SK-N-SH (cell line): Measurements from ENCODE around the gene TAS1R1. TPM values are rescaled to one million over a fixed set of nuclear protein-coding genes. Genes with fewer than 3 reads are reported as not detected.

Experiments used
- CTCF ChIA-PET: fragments of 300-600, 350-600 bp; formaldehyde crosslinking; extraction: SDS; loops from one replicate; lab custom pipeline; 2021; lab: Yijun Ruan, JAX
- POLR2A ChIA-PET: fragments of 350-600 bp; sonication (Branson Sonifier 250); formaldehyde crosslinking; extraction: SDS; loops from one replicate; lab custom pipeline; 2020; ENCODE audit warnings: antibody characterized with exemption, inconsistent platforms; lab: Yijun Ruan, JAX
- DNase-seq: peaks from one replicate; pipeline ENCODE4 v3.0.0; 2012
- H2AFZ ChIP-seq: fragments of 200-600 bp; sonication (generic); 2 replicates; pipeline ENCODE4 v1.8.1; 2016; ENCODE audit warnings: antibody characterized with exemption, mild to moderate bottlenecking, low read depth
- H3F3A ChIP-seq: fragments of 200-600 bp; sonication (generic); replicated peaks from 2 replicates; pipeline ENCODE3; 2016; ENCODE audit warnings: antibody characterized with exemption, mild to moderate bottlenecking; ENCODE audit not compliant: insufficient read depth
- H3K27ac ChIP-seq, 2 experiments: fragments of 200-500 bp in 1 of 2; fragments of 200-600 bp in 1 of 2; sonication (Bioruptor generic) in 1 of 2; sonication (generic), shearing (Covaris generic) in 1 of 2; 2 replicates each; pipeline versions ENCODE4 v1.5.1 to v1.6.1; 2014 to 2016; ENCODE audit warnings: low read depth in 2 of 2, inconsistent platforms in 1 of 2, low read length in 1 of 2, mild to moderate bottlenecking in 1 of 2, mixed read lengths in 1 of 2
- H3K27me3 ChIP-seq: fragments of 200-600 bp; sonication (generic), shearing (Covaris generic); 2 replicates; pipeline ENCODE4 v1.6.1; 2016; ENCODE audit warnings: mixed run types; ENCODE audit not compliant: insufficient read depth
- H3K36me3 ChIP-seq, 2 experiments: fragments of 200-500 bp in 1 of 2; fragments of 200-600 bp in 1 of 2; sonication (Bioruptor generic) in 1 of 2; sonication (generic) in 1 of 2; replicated peaks in 1 of 2; 2 replicates each; pipeline versions ENCODE3 to v1.5.1; 2014 to 2016; ENCODE audit warnings: low read length in 1 of 2, mild to moderate bottlenecking in 1 of 2; ENCODE audit not compliant: insufficient read depth in 2 of 2, control insufficient read depth in 1 of 2
- H3K4me1 ChIP-seq, 2 experiments: fragments of 200-500 bp in 1 of 2; fragments of 200-600 bp in 1 of 2; sonication (Bioruptor generic) in 1 of 2; sonication (generic), shearing (Covaris generic) in 1 of 2; 2 replicates each; pipeline versions ENCODE4 v1.5.1 to v1.6.1; 2014 to 2016; ENCODE audit warnings: low read depth in 1 of 2, low read length in 1 of 2, mixed run types in 1 of 2; ENCODE audit not compliant: insufficient read depth in 2 of 2, control insufficient read depth in 1 of 2
- H3K4me2 ChIP-seq: fragments of 200-600 bp; sonication (generic), shearing (Covaris generic); 2 replicates; pipeline ENCODE4 v1.6.1; 2017; ENCODE audit warnings: mixed run types
- H3K4me3 ChIP-seq, 2 experiments: fragments of 200-500 bp in 1 of 2; fragments of 200-600 bp in 1 of 2; sonication (Bioruptor generic) in 1 of 2; sonication (generic), shearing (Covaris generic) in 1 of 2; 2 replicates each; pipeline versions ENCODE4 v1.5.1 to v1.8.1; 2014 to 2016; ENCODE audit warnings: low read depth in 2 of 2, inconsistent platforms in 1 of 2, low read length in 1 of 2, mild to moderate bottlenecking in 1 of 2, mixed read lengths in 1 of 2, moderate library complexity in 1 of 2
- H3K79me2 ChIP-seq: fragments of 200-600 bp; sonication (generic); 2 replicates; pipeline ENCODE4 v1.8.1; 2017; ENCODE audit warnings: mild to moderate bottlenecking; ENCODE audit not compliant: insufficient read depth
- H3K9ac ChIP-seq: fragments of 200-600 bp; sonication (generic); 2 replicates; pipeline ENCODE4 v1.6.1; 2017; ENCODE audit warnings: mixed run types
- H3K9me2 ChIP-seq: fragments of 200-600 bp; sonication (generic); 2 replicates; pipeline ENCODE4 v1.6.1; 2017; ENCODE audit warnings: mixed run types
- H3K9me3 ChIP-seq: fragments of 200-600 bp; sonication (generic); 2 replicates; pipeline ENCODE4 v1.6.1; 2017; ENCODE audit warnings: mixed run types, mild to moderate bottlenecking, moderate library complexity
- H4K20me1 ChIP-seq: fragments of 200-600 bp; sonication (generic); 2 replicates; pipeline ENCODE4 v1.6.1; 2017; ENCODE audit warnings: mild to moderate bottlenecking, mixed run types; ENCODE audit not compliant: insufficient read depth
- ELF1 ChIP-seq: IDR thresholded peaks from 2 replicates; pipeline ENCODE4 v1.4.0; 2012
- EZH2phosphoT487 ChIP-seq: fragments of 200-600 bp; sonication (generic); IDR thresholded peaks from 2 replicates; pipeline ENCODE4 v1.6.1; 2017; ENCODE audit warnings: low read depth, mixed run types, mild to moderate bottlenecking, antibody characterized with exemption, moderate library complexity, borderline replicate concordance
- GATA2 ChIP-seq: sonication (generic); formaldehyde crosslinking; IDR thresholded peaks from 2 replicates; pipeline ENCODE4 v1.5.0; 2020; ENCODE audit warnings: mild to moderate bottlenecking, missing genetic modification reagents
- IRF3 ChIP-seq: fragments of 150-350 bp; IDR thresholded peaks from 2 replicates; pipeline ENCODE4 v1.6.1; 2016; ENCODE audit warnings: mild to moderate bottlenecking, low read depth, low read length
- NFIC ChIP-seq: IDR thresholded peaks from 2 replicates; pipeline ENCODE4 v1.4.0; 2012; ENCODE audit warnings: borderline replicate concordance
- RFX5 ChIP-seq: IDR thresholded peaks from 2 replicates; pipeline ENCODE4 v1.6.1; 2012; ENCODE audit warnings: mild to moderate bottlenecking, improper control_type of control experiment, low read length
- WGBS: methylation state at CpG from one replicate; pipeline ENCODE4 v1.1.6; 2017; ENCODE audit warnings: low lambda C conversion rate; 5-methylcytosine and 5-hydroxymethylcytosine counted together
- polyA plus RNA-seq, 3 experiments: library from polyadenylated mRNA; depleted of rRNA; stranded (reverse); fragments of >200 nt; gene quantifications; 2 replicates each; pipeline ENCODE4 v1.2.3, GENCODE V29; 2012
- small RNA-seq, 7 experiments: library from RNA; depleted of rRNA; stranded (forward); fragments of <200 nt; gene quantifications; one replicate each; pipeline ENCODE3, GENCODE V24; 2012

The TAS1R1 gene
- polyA plus RNA-seq, 1 of the 3 experiments (the other 2 are of a cell fraction) = not detected

- peaks cover 0 to 5% of the 10 kb centered on the region in 2 experiments; a peak in 1 of 4 replicates for H3K4me1 ChIP-seq
- H3K4me3 ChIP-seq = no peak overlapping the region
- H3K9me3 ChIP-seq = no peaks in the 10 kb centered on the region
- 98% methylated on average over 5 of the region's 12 CpGs for WGBS
- no peaks in the 10 kb centered on the region for H3K27me3 ChIP-seq
- no peak for DNase-seq
- H3K9ac ChIP-seq = no peak overlapping the region
- H3K4me2 ChIP-seq = no peak overlapping the region
- no peaks in the 10 kb centered on the region for H3K9me2 ChIP-seq
- no peak overlapping the region for H2AFZ ChIP-seq
- peaks cover 39% of the 10 kb centered on the region for H3K79me2 ChIP-seq
- CTCF ChIA-PET = interaction anchor here (1.2 to 2.0 kb wide), 2 partner anchors 17 to 74 kb away, joined by 6 to 7 read pairs; partner anchors contain the start of genes NOL9 and TAS1R1
- peaks cover 3 to 36% of the 10 kb centered on the region in 2 experiments for H3K36me3 ChIP-seq
- no peak overlapping the region for H3K27ac ChIP-seq
- H3F3A ChIP-seq = peaks cover 11% of the 10 kb centered on the region
- POLR2A ChIA-PET = no interaction called here
- TF ChIP-seq GATA2 (CRISPR knock-in tag) (no peak), NFIC (no peak), RFX5 (no peak), ELF1 (no peak), IRF3 (no peak), EZH2phosphoT487 (no peak)
- H4K20me1 ChIP-seq = 0 out of 2 replicates have a peak, but pooled peaks cover 7% of the 10 kb centered on the region
These were observed 73.9 kb downstream of the TAS1R1 start for GRCh38 chr1:6628971-6629479.

Small RNA genes within 50 kb of the gene (small RNA-seq; reads per million reads assigned to genes)
- 0 reads per million in 7 experiments for gene RNU6-731P

Other genes starting within 250 kb of the TAS1R1 start
- gene ACOT7, start 161.5 kb upstream of the TAS1R1 start, polyA plus RNA-seq (2012; rRNA removed) = 225 and 289 TPM in 2 replicates
- 0.03 TPM in 2 replicates for gene HES2, start 135.4 kb upstream of the TAS1R1 start, polyA plus RNA-seq (2012; rRNA removed)
- gene ESPN, start 130.5 kb upstream of the TAS1R1 start, polyA plus RNA-seq (2012; rRNA removed) = 0.13 and 0.33 TPM in 2 replicates
- gene TNFRSF25, start 89.1 kb upstream of the TAS1R1 start, polyA plus RNA-seq (2012; rRNA removed) = 20.8 TPM in 2 replicates
- gene PLEKHG5, start 63.6 kb upstream of the TAS1R1 start, polyA plus RNA-seq (2012; rRNA removed) = 14.7 and 14.9 TPM in 2 replicates
- 7.1 and 7.9 TPM in 2 replicates for gene NOL9, start 794 bp upstream of the TAS1R1 start, polyA plus RNA-seq (2012; rRNA removed)
- gene ZBTB48, start 24.7 kb downstream of the TAS1R1 start, polyA plus RNA-seq (2012; rRNA removed) = 28.8 and 31.2 TPM in 2 replicates
- gene KLHL21, start 47.6 kb downstream of the TAS1R1 start, polyA plus RNA-seq (2012; rRNA removed) = 9.0 and 12.5 TPM in 2 replicates
- 6.5 and 8.5 TPM in 2 replicates for gene PHF13, start 58.4 kb downstream of the TAS1R1 start, polyA plus RNA-seq (2012; rRNA removed)
- gene THAP3, start 69.6 kb downstream of the TAS1R1 start, polyA plus RNA-seq (2012; rRNA removed) = 10.0 and 11.1 TPM in 2 replicates
- gene DNAJC11, start 146.5 kb downstream of the TAS1R1 start, polyA plus RNA-seq (2012; rRNA removed) = 35.5 and 38.2 TPM in 2 replicates
- 44.1 and 63.1 TPM in 2 replicates for gene CAMTA1, start 230.1 kb downstream of the TAS1R1 start, polyA plus RNA-seq (2012; rRNA removed)